ENCODE data around the gene SSR2.

DNA sequence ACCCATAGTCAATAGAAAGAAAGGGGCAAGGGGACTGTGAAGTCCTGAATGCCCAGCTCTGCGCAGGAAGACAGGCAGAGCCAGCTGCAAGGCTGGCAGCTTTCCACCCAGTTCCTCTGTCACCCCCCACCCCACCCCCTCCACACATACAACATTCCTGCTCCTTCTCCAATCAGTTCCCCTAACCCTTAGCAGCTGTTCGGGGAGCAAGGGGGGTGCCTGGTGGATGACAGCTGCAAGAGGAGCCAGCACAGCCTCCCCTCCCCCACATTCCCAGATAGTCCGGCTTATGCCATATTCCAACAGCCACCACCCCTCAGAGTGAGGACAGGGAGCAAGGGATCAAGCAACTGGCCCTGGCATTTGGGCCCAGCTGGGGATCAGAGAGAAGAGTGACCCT, 52.1 kb downstream of the SSR2 start:
- TF ChIP-seq, protein P1, sequence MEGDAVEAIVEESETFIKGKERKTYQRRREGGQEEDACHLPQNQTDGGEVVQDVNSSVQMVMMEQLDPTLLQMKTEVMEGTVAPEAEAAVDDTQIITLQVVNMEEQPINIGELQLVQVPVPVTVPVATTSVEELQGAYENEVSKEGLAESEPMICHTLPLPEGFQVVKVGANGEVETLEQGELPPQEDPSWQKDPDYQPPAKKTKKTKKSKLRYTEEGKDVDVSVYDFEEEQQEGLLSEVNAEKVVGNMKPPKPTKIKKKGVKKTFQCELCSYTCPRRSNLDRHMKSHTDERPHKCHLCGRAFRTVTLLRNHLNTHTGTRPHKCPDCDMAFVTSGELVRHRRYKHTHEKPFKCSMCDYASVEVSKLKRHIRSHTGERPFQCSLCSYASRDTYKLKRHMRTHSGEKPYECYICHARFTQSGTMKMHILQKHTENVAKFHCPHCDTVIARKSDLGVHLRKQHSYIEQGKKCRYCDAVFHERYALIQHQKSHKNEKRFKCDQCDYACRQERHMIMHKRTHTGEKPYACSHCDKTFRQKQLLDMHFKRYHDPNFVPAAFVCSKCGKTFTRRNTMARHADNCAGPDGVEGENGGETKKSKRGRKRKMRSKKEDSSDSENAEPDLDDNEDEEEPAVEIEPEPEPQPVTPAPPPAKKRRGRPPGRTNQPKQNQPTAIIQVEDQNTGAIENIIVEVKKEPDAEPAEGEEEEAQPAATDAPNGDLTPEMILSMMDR (IDR thresholded peaks at IDR 0.05): no peak
- TF ChIP-seq EP300 (IDR thresholded peaks at IDR 0.05; ENCODE audit: low read depth): no peak
- TF ChIP-seq POLR2AphosphoS5 (IDR thresholded peaks at IDR 0.05): no peak
- TF ChIP-seq POLR2A (IDR thresholded peaks at IDR 0.05): no peak

Data from transverse colon (tissue), 4 donors.